A673 (cell line): Measurements from ENCODE around the gene TSC2.

Experiments used
- EZH2 ChIP-seq: fragments of 200-600 bp; sonication (generic); IDR thresholded peaks from 2 replicates; pipeline ENCODE4 v1.6.1; 2017; ENCODE audit warnings: borderline replicate concordance, low read depth, mild to moderate bottlenecking, mixed read lengths, antibody characterized with exemption, low read length; ENCODE audit not compliant: poor library complexity, severe bottlenecking
- TF ChIP-seq, protein P1 (sequence below): fragments of 300-800, 200-600 bp; sonication (generic); conservative IDR thresholded peaks from 2 replicates; pipeline ENCODE4 v1.5.1; 2017; ENCODE audit warnings: low read depth, mild to moderate bottlenecking, antibody characterized with exemption, low read length, moderate library complexity, mixed read lengths

- TF ChIP-seq, protein P1, sequence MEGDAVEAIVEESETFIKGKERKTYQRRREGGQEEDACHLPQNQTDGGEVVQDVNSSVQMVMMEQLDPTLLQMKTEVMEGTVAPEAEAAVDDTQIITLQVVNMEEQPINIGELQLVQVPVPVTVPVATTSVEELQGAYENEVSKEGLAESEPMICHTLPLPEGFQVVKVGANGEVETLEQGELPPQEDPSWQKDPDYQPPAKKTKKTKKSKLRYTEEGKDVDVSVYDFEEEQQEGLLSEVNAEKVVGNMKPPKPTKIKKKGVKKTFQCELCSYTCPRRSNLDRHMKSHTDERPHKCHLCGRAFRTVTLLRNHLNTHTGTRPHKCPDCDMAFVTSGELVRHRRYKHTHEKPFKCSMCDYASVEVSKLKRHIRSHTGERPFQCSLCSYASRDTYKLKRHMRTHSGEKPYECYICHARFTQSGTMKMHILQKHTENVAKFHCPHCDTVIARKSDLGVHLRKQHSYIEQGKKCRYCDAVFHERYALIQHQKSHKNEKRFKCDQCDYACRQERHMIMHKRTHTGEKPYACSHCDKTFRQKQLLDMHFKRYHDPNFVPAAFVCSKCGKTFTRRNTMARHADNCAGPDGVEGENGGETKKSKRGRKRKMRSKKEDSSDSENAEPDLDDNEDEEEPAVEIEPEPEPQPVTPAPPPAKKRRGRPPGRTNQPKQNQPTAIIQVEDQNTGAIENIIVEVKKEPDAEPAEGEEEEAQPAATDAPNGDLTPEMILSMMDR, result no peak
- no peak for TF ChIP-seq EZH2
Observed at GRCh38 chr16:2002406-2003230, 45.2 kb upstream of the TSC2 start.
